ENCODE data around the gene CACNB2. TPM values are rescaled to one million over a fixed set of nuclear protein-coding genes. Genes with fewer than 3 reads are reported as not detected.

CACNB2 gene
- total RNA-seq, 1 donor from 2014 or later: 3.5 TPM

DNA sequence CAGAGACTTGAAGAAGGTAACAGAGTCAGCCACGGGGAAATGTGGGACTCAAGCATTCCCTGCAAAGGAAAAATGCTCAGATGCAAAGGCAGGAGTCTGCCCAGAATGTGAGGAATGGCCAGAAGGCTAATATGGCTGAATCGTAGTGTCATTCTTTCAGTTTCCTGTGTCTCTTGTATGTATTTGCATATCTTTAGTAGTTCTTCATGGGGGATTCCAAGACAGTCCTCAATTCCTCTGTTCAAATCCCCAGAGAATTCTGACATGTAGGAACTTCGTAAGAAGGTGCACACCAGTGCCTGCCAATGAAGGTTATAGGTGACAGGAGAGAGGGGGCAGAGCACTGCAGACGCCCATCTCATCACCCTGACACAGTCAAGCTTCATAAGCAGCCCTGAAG, 154.4 kb downstream of the CACNB2 start:
- H3F3A ChIP-seq (ENCODE audit: low read depth): no peaks in the 10 kb centered on the region
- H2AFZ ChIP-seq (replicated peaks): no peak overlapping the region
- H3K4me3 Mint-ChIP-seq: no peak overlapping the region
- no peaks in the 10 kb centered on the region for H3K27me3 ChIP-seq
- H3K4me2 ChIP-seq: no peak overlapping the region
- no peak for DNase-seq (ENCODE audit: low spot score)
- H3K4me3 ChIP-seq: no peak overlapping the region
- no peak overlapping the region for H3K27ac ChIP-seq
- TF ChIP-seq EZH2 (IDR thresholded peaks at IDR 0.05): no peak
- TF ChIP-seq, protein P1, sequence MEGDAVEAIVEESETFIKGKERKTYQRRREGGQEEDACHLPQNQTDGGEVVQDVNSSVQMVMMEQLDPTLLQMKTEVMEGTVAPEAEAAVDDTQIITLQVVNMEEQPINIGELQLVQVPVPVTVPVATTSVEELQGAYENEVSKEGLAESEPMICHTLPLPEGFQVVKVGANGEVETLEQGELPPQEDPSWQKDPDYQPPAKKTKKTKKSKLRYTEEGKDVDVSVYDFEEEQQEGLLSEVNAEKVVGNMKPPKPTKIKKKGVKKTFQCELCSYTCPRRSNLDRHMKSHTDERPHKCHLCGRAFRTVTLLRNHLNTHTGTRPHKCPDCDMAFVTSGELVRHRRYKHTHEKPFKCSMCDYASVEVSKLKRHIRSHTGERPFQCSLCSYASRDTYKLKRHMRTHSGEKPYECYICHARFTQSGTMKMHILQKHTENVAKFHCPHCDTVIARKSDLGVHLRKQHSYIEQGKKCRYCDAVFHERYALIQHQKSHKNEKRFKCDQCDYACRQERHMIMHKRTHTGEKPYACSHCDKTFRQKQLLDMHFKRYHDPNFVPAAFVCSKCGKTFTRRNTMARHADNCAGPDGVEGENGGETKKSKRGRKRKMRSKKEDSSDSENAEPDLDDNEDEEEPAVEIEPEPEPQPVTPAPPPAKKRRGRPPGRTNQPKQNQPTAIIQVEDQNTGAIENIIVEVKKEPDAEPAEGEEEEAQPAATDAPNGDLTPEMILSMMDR (IDR thresholded peaks at IDR 0.05): no peak
- TF ChIP-seq EZH2phosphoT487 (IDR thresholded peaks at IDR 0.05): no peak
- H3K9me3 Mint-ChIP-seq: no peaks in the 10 kb centered on the region
- H3K9ac ChIP-seq: no peak overlapping the region
- no peaks in the 10 kb centered on the region for H3K36me3 Mint-ChIP-seq
- H3K4me1 ChIP-seq: no peaks in the 10 kb centered on the region
- peaks cover 2% of the 10 kb centered on the region for H3K27me3 Mint-ChIP-seq (ENCODE audit: insufficient read depth, low read depth)
- H3K79me2 ChIP-seq (ENCODE audit: low read depth): no peaks in the 10 kb centered on the region
- no peak overlapping the region for H3K27ac Mint-ChIP-seq
- H3K4me1 Mint-ChIP-seq: no peaks in the 10 kb centered on the region
- H3K9me3 ChIP-seq (ENCODE audit: low read depth): no peaks in the 10 kb centered on the region
- no peaks in the 10 kb centered on the region for H3K36me3 ChIP-seq
- H4K20me1 ChIP-seq (ENCODE audit: low read depth): no peaks in the 10 kb centered on the region

DNA sequence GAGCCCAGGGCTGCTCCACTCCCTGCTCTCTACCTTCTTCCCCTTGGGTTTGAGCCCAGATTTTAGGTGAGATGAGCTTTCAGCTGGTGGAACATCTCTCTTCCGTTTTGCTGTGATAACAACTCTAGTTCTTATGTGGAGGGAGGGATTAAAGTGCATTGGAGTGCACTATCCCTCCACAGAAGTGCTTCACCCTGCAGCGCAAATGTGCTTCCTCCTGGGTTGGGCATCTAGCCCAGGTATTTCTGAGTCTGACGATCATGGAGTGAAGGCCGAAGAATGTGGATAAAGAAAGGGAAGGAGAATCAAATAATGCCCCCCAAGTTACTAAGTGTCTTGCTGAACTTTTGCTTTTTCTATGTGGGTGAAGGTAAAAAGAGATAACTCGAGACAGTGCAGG, 157.4 kb downstream of the CACNB2 start:
- no peak overlapping the region for H3K27ac ChIP-seq
- no peaks in the 10 kb centered on the region for H3F3A ChIP-seq (ENCODE audit: low read depth)
- Mint-ChIP-seq H3K9me3 (no peaks in the 10 kb centered on the region), H3K27ac (no peak overlapping the region), H3K4me3 (no peak overlapping the region), H3K36me3 (no peaks in the 10 kb centered on the region), H3K4me1 (no peaks in the 10 kb centered on the region), H3K27me3 (ENCODE audit: insufficient read depth, low read depth) (peaks cover 2% of the 10 kb centered on the region)
- no peaks in the 10 kb centered on the region for H3K9me3 ChIP-seq (ENCODE audit: low read depth)
- no peak for DNase-seq (ENCODE audit: low spot score)
- no peak overlapping the region for H2AFZ ChIP-seq (replicated peaks)
- H3K36me3 ChIP-seq: no peaks in the 10 kb centered on the region
- no peaks in the 10 kb centered on the region for H4K20me1 ChIP-seq (ENCODE audit: low read depth)
- H3K4me3 ChIP-seq: no peak overlapping the region
- no peak for TF ChIP-seq EZH2 (IDR thresholded peaks at IDR 0.05)
- TF ChIP-seq, protein P1 (IDR thresholded peaks at IDR 0.05): no peak
- TF ChIP-seq EZH2phosphoT487 (IDR thresholded peaks at IDR 0.05): no peak
- H3K4me2 ChIP-seq: no peak overlapping the region
- no peaks in the 10 kb centered on the region for H3K4me1 ChIP-seq
- no peaks in the 10 kb centered on the region for H3K27me3 ChIP-seq
- no peaks in the 10 kb centered on the region for H3K79me2 ChIP-seq (ENCODE audit: low read depth)
- H3K9ac ChIP-seq: no peak overlapping the region

GRCh38 chr10:18298256-18298655, 158.0 kb downstream of the CACNB2 start:
- Histone ChIP-seq H3K27me3 (no peaks in the 10 kb centered on the region), H3K27ac (no peak overlapping the region), H3K4me1 (no peaks in the 10 kb centered on the region), H4K20me1 (ENCODE audit: low read depth) (no peaks in the 10 kb centered on the region), H3F3A (ENCODE audit: low read depth) (no peaks in the 10 kb centered on the region), H2AFZ (replicated peaks) (no peak overlapping the region), H3K4me2 (no peak overlapping the region), H3K36me3 (no peaks in the 10 kb centered on the region), H3K9ac (no peak overlapping the region), H3K79me2 (ENCODE audit: low read depth) (no peaks in the 10 kb centered on the region), H3K4me3 (no peak overlapping the region), H3K9me3 (ENCODE audit: low read depth) (no peaks in the 10 kb centered on the region)
- DNase-seq (ENCODE audit: low spot score): no peak
- Mint-ChIP-seq H3K27ac (no peak overlapping the region), H3K36me3 (no peaks in the 10 kb centered on the region), H3K27me3 (ENCODE audit: insufficient read depth, low read depth) (peaks cover 2% of the 10 kb centered on the region), H3K4me1 (no peaks in the 10 kb centered on the region), H3K9me3 (no peaks in the 10 kb centered on the region), H3K4me3 (no peak overlapping the region)
- TF ChIP-seq, protein P1 (IDR thresholded peaks at IDR 0.05): no peak
- TF ChIP-seq EZH2 (IDR thresholded peaks at IDR 0.05): no peak
- TF ChIP-seq EZH2phosphoT487 (IDR thresholded peaks at IDR 0.05): no peak

Data from neural progenitor cell (in vitro differentiated cells).